HG03442 (cell line): Measurements from ENCODE around the gene GLI3.

ENCODE experiments used
- ATAC-seq: cut with Tn5 transposase; IDR thresholded peaks from one replicate; pipeline ENCODE4 v1.9.1; 2021; ENCODE audit warnings: mild to moderate bottlenecking, moderate library complexity; ENCODE audit not compliant: unreplicated experiment

The GLI3 gene

GRCh38 chr7:41977151-41977651 lies 259.8 kb downstream of the GLI3 start:
- no peak for ATAC-seq

DNA sequence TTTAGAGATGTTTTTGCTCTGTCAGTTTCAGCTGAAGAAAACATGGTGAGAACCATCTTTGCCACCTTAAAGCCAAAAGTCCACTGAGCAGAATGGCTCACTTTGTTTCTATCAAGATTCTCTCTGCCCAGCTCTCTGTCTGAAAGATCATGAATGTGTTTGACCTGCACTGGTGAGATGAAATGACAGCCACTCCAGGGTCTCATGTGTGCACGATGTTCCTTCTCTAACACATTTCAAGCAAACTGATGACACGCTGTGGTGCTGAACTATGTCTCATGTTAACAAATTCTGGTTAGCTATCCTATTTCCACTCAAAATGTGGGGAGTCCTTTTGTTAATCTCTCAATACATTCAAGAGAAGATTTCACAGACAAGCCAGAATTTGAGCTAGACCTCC lies 260.6 kb downstream of the GLI3 start:
- ATAC-seq, result no peak

DNA sequence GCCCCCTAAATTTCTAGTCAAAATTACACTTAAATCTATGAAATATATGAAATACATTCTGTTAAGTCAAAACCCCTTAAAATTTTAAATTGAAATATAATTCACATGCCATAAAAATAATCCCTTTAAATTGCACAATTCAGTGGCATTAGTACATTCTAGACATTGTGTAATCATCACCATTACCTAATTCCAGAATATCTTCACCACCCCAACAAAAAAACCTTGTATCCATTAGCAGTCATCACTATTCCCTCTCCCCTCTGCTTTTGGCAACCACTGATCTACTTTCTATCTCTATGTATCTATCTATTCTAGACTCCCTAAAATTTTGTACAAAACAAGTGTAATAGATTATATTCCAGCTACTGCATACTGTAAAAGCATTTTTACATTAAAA lies 261.2 kb downstream of the GLI3 start:
- no peak for ATAC-seq

- no peak for ATAC-seq
These were observed 262.0 kb downstream of the GLI3 start for GRCh38 chr7:41974870-41975557.

DNA sequence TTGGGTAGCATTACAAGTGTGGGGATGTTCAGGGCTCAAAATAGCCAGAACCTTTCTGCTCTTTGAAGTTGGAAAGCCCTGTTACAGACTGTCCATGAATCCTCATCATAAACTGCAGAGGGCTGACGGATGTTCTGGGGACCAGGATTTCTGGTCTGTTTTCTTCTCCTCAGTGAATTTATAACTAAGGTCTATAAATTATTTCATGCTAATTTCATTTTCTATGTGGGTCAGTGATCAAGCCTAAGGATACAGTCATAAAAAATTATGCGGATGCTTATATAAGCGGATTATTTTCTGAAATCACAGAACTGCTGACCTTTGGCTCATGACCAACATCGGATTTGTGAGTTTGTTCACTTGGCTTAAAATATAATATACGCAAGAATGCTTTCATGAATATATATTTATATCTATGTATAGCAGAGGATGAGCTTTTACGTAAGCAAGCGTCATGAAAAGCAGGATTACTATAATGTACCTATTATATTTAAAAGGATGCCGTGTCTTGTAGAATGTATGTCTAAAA lies 263.7 kb downstream of the GLI3 start:
- ATAC-seq, result no peak

DNA sequence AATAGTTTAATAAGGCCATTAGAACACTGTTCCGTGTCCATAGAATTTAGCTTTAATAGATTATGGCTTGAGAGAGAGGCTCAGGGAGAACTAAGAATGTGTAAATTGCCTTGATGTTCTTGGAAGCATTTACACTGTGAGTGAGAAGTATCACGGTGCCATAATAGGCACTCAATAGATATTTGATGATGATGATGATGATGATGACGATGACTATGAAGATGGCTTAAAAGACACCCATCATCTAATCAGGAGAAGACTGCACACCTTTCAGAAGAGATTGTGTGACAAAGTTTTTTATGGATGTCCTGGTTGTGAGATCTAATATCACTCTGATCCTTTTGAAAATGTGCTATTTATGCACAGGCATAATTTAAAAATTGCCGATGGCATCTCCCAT lies 264.2 kb downstream of the GLI3 start:
- ATAC-seq, result no peak

- no peak for ATAC-seq
These were observed 264.7 kb downstream of the GLI3 start for GRCh38 chr7:41972270-41972669.

- ATAC-seq, result no peak
These were observed 265.3 kb downstream of the GLI3 start for GRCh38 chr7:41971640-41972187.

- no peak for ATAC-seq
These were observed 266.1 kb downstream of the GLI3 start for GRCh38 chr7:41970941-41971340.

DNA sequence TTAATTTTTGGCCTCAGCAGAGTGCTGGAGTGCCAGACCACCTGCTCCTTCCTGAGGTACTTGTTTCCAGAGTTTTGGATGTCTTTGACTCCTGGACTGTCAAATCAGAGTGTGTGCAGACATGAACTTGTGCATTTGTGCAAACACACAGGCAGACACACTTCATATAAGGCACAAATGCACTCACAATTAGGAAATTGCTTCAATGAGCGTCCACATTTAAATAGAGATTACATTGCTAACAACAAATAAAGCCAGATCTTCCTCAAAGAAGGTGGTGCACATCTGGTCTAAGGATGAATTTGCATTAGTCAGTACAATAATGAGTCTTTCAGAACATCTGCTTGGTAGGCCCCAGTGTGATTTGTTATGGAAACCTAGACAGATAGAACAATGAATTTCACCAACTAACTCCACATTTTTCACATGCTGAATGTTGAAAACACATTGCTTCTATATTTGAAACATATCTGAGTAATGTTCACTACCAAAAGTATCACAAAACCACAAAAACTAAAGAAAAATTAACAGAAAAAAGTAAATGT lies 267.4 kb downstream of the GLI3 start:
- no peak for ATAC-seq

DNA sequence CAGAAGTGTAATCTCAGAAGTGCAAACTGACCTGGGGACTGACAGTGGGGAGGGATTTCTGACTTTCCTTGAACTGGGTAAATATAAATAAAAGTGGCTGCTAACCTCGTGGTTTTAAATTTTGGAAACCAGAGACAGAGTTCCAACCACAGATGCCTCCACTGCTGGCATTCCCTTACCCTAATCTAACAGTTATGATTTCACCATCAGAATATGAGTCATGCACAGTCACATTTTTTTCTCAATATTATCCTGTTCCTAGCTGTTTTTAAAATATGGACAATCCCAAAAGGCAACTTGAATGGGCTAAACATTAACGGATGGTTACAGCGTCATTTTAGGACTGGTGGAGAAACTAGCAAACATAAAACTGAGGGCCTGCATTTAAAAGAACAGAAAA lies 269.9 kb downstream of the GLI3 start:
- no peak for ATAC-seq

- ATAC-seq, result no peak
These were observed 271.0 kb downstream of the GLI3 start for GRCh38 chr7:41965951-41966505.

- no peak for ATAC-seq
These were observed 271.9 kb downstream of the GLI3 start for GRCh38 chr7:41964849-41965745.

GRCh38 chr7:41964183-41964753 lies 272.7 kb downstream of the GLI3 start:
- ATAC-seq, result no peak

DNA sequence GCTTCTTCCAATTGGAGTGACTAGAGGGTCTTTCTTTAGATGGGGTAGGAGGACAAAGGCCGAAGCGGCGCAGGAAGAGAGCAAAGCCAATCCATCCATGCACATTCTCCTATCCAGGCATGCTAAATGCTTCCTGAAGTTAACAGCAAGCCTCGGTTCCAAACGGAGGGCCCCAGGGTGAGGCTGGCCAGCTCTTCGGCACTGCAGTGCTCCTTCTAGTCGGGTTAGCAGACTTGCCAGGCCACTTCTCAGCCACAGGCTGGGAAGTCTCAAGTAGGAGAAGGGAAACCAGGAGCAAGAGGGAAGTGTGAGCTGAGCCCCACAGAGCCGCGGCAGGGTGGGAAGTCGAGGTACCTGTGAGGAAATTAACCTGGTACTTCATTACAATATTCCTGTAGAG lies 280.3 kb downstream of the GLI3 start:
- no peak for ATAC-seq

- no peak for ATAC-seq
These were observed 280.9 kb downstream of the GLI3 start for GRCh38 chr7:41955893-41956675.

GRCh38 chr7:41955451-41955850 lies 281.6 kb downstream of the GLI3 start:
- no peak for ATAC-seq

GRCh38 chr7:41954976-41955375 lies 282.0 kb downstream of the GLI3 start:
- ATAC-seq, result no peak

DNA sequence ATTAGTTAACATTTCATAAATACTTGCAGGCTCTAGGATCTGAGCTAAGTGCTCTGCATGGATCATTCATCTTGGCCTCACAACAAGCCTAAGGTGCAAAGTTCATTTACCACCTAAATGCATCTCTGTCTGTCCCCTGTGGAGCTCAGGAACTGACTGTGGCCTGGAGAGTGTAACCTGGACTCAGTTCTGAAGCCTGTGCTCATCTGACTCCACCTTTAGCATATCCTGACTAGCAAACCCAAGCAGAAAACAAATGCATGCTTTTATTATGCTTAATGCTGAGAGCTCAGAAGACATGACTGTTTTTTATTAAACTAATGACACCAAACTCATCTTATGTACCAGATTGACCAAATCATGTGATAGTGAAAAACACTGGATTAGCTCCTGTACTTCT lies 288.5 kb downstream of the GLI3 start:
- ATAC-seq, result no peak

DNA sequence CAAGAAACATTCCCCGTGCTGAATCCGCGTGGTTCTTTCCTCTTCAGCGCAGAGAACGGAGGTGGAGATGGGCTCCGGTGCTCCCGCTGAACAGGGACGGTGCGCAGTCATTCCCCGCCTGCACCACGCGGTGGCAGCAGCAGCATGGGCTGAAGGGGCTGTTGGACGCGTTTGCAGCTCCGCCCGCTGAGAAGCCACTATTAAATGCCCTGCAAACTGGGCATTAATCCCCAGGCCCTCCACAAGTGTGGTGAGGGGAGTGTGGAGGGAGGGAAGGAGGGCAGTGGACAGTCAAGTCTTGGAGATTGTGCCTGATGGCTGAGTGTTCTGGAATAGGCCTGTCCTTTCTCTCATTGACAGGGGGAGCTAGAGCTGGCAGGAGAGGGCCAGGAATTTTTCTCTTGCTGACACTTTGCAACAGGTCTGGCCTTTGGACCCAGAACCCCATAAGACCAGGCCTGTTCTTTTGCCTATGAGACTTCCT lies 293.9 kb downstream of the GLI3 start:
- peak; percentile 85 for ATAC-seq
